H1 (cell line): Measurements from ENCODE around the gene RTP1. TPM values are rescaled to one million over a fixed set of nuclear protein-coding genes. Genes with fewer than 3 reads are reported as not detected.

ENCODE experiments used
- CTCF ChIA-PET: fragments of 300-600 bp; sonication (Branson Sonifier 250); formaldehyde crosslinking; loops from one replicate; lab custom pipeline; 2021; ENCODE audit not compliant: partially characterized antibody; lab: Charles Lee
- POLR2A ChIA-PET: fragments of 300-600 bp; sonication (Branson Sonifier 250); formaldehyde crosslinking; loops from one replicate; lab custom pipeline; 2021; ENCODE audit warnings: inconsistent platforms; ENCODE audit not compliant: partially characterized antibody; lab: Charles Lee
- DNase-seq, 2 experiments: peaks; one replicate each; pipeline versions ENCODE4 v3.0.0 to v3.0.0-alpha.2; 2010 to 2022; ENCODE audit warnings: low spot score in 2 of 2, low read depth in 1 of 2, mixed read lengths in 1 of 2
- FAIRE-seq: peaks from 2 replicates; lab custom pipeline; 2011; peaks lifted over from hg19 to GRCh38; lab: Jason Lieb, UNC
- H2AFZ ChIP-seq: 2 replicates; pipeline ENCODE4 v1.8.1; 2012; ENCODE audit warnings: low read length, inconsistent platforms
- H2AK5ac ChIP-seq: 2 replicates; pipeline ENCODE4 v1.6.1; 2013; ENCODE audit warnings: low read depth, low read length
- H2BK120ac ChIP-seq: replicated peaks from 2 replicates; pipeline ENCODE3; 2013; ENCODE audit warnings: low read depth, low read length, inconsistent platforms
- H2BK12ac ChIP-seq: 2 replicates; pipeline ENCODE4 v1.6.1; 2013; ENCODE audit warnings: low read depth, low read length
- H2BK15ac ChIP-seq: 2 replicates; pipeline ENCODE4 v1.6.1; 2013; ENCODE audit warnings: low read length
- H2BK20ac ChIP-seq: 2 replicates; pipeline ENCODE4 v1.6.1; 2013; ENCODE audit warnings: low read length
- H2BK5ac ChIP-seq: 2 replicates; pipeline ENCODE4 v1.6.1; 2013; ENCODE audit warnings: low read depth, low read length
- H3K14ac ChIP-seq: 2 replicates; pipeline ENCODE4 v1.6.1; 2013; ENCODE audit warnings: inconsistent platforms; ENCODE audit not compliant: insufficient read length
- H3K18ac ChIP-seq: 2 replicates; pipeline ENCODE4 v1.6.1; 2013; ENCODE audit warnings: low read length; ENCODE audit errors: extremely low read depth
- H3K23ac ChIP-seq: 2 replicates; pipeline ENCODE4 v1.6.1; 2013; ENCODE audit warnings: inconsistent platforms; ENCODE audit not compliant: insufficient read length
- H3K23me2 ChIP-seq: 2 replicates; pipeline ENCODE4 v1.6.1; 2013; ENCODE audit warnings: low read depth, low read length
- H3K27ac ChIP-seq: 2 replicates; pipeline ENCODE4 v1.6.1; 2011; ENCODE audit warnings: low read depth, low read length, inconsistent platforms
- H3K27me3 ChIP-seq, 4 experiments: replicated peaks in 1 of 4; 1 replicate in 1 of 4; 2 replicates in 3 of 4; pipeline versions ENCODE4 v1.6.1 to v1.8.1; 2011 to 2013; ENCODE audit warnings: low read length in 3 of 4, mild to moderate bottlenecking in 3 of 4, inconsistent platforms in 2 of 4, mixed read lengths in 2 of 4, moderate library complexity in 1 of 4; ENCODE audit not compliant: control insufficient read depth in 3 of 4, insufficient read depth in 3 of 4; ENCODE audit errors: extremely low read depth in 1 of 4
- H3K36me3 ChIP-seq, 4 experiments: 2 replicates each; pipeline versions ENCODE4 v1.6.1 to v1.8.1; 2011 to 2013; ENCODE audit warnings: mild to moderate bottlenecking in 4 of 4, low read length in 3 of 4, moderate library complexity in 2 of 4, control low read depth in 1 of 4, inconsistent platforms in 1 of 4; ENCODE audit not compliant: insufficient read depth in 4 of 4, control insufficient read depth in 2 of 4
- H3K4ac ChIP-seq: replicated peaks from 2 replicates; pipeline ENCODE3; 2013; ENCODE audit warnings: low read length, low read depth, mixed read lengths, inconsistent platforms; ENCODE audit not compliant: insufficient read length
- H3K4me1 ChIP-seq, 4 experiments: replicated peaks in 1 of 4; 1 replicate in 1 of 4; 2 replicates in 3 of 4; pipeline versions ENCODE4 v1.6.1 to v1.8.1; 2011 to 2013; ENCODE audit warnings: low read length in 3 of 4, inconsistent platforms in 2 of 4, mixed read lengths in 1 of 4; ENCODE audit not compliant: insufficient read depth in 4 of 4, control insufficient read depth in 3 of 4
- H3K4me2 ChIP-seq, 2 experiments: 2 replicates each; pipeline versions ENCODE4 v1.6.1 to v1.8.1; 2011 to 2013; ENCODE audit warnings: low read depth in 2 of 2, low read length in 2 of 2, control low read depth in 1 of 2, inconsistent platforms in 1 of 2, mild to moderate bottlenecking in 1 of 2; ENCODE audit not compliant: insufficient read depth in 1 of 2
- H3K4me3 ChIP-seq, 4 experiments: fragments of 200-600, 300-600 bp in 1 of 4; sonication (generic), shearing (Covaris generic), sonication (Bioruptor Twin) in 1 of 4; 2 replicates each; pipeline versions ENCODE4 v1.5.1 to v1.8.1; 2011 to 2016; ENCODE audit warnings: low read length in 4 of 4, low read depth in 3 of 4, control low read depth in 2 of 4, inconsistent platforms in 2 of 4, mild to moderate bottlenecking in 2 of 4, mixed read lengths in 1 of 4, moderate library complexity in 1 of 4; ENCODE audit not compliant: insufficient read depth in 2 of 4; ENCODE audit errors: extremely low read depth in 1 of 4
- H3K56ac ChIP-seq: replicated peaks from 2 replicates; pipeline ENCODE3; 2013; ENCODE audit warnings: low read depth, mild to moderate bottlenecking, mixed read lengths, low read length, inconsistent platforms; ENCODE audit not compliant: insufficient read length
- H3K79me1 ChIP-seq: 2 replicates; pipeline ENCODE4 v1.6.1; 2013; ENCODE audit warnings: low read depth, low read length, control low read depth
- H3K79me2 ChIP-seq, 2 experiments: 2 replicates each; pipeline versions ENCODE4 v1.6.1 to v1.8.1; 2012 to 2013; ENCODE audit warnings: low read length in 2 of 2, mild to moderate bottlenecking in 2 of 2, inconsistent platforms in 1 of 2; ENCODE audit not compliant: insufficient read depth in 2 of 2, control insufficient read depth in 1 of 2
- H3K9ac ChIP-seq, 4 experiments: replicated peaks in 1 of 4; 1 replicate in 1 of 4; 2 replicates in 3 of 4; pipeline versions ENCODE4 v1.6.1 to v1.8.1; 2011 to 2013; ENCODE audit warnings: low read depth in 3 of 4, low read length in 3 of 4, control low read depth in 2 of 4, mild to moderate bottlenecking in 2 of 4, moderate library complexity in 2 of 4, inconsistent platforms in 1 of 4; ENCODE audit errors: extremely low read depth in 1 of 4
- H3K9me3 ChIP-seq, 2 experiments: 2 replicates each; pipeline versions ENCODE4 v1.6.1 to v1.8.1; 2012 to 2013; ENCODE audit warnings: mild to moderate bottlenecking in 2 of 2, moderate library complexity in 2 of 2, control low read depth in 1 of 2, inconsistent platforms in 1 of 2, low read depth in 1 of 2, low read length in 1 of 2, mixed read lengths in 1 of 2; ENCODE audit not compliant: insufficient read depth in 2 of 2
- H4K20me1 ChIP-seq, 2 experiments: replicated peaks in 1 of 2; 2 replicates each; pipeline versions ENCODE3 to v1.8.1; 2011 to 2013; ENCODE audit warnings: inconsistent platforms in 2 of 2, low read length in 2 of 2, mild to moderate bottlenecking in 1 of 2; ENCODE audit not compliant: insufficient read depth in 2 of 2, control insufficient read depth in 1 of 2
- H4K5ac ChIP-seq: 2 replicates; pipeline ENCODE4 v1.6.1; 2013; ENCODE audit warnings: low read length, low read depth, mixed read lengths, inconsistent platforms; ENCODE audit not compliant: insufficient read length
- H4K8ac ChIP-seq: 2 replicates; pipeline ENCODE4 v1.8.0; 2013; ENCODE audit warnings: mild to moderate bottlenecking, moderate library complexity, low read length, inconsistent platforms; ENCODE audit not compliant: insufficient read depth; ENCODE audit errors: extremely low read depth
- H4K91ac ChIP-seq: replicated peaks from 2 replicates; pipeline ENCODE3; 2013; ENCODE audit warnings: low read length, mixed read lengths, inconsistent platforms; ENCODE audit not compliant: insufficient read length
- CBX8 ChIP-seq: fragments of 300-800, 300-1000 bp; sonication (generic); IDR thresholded peaks from 2 replicates; pipeline ENCODE4 v1.7.1; 2016; ENCODE audit warnings: low read depth, low read length, borderline replicate concordance
- CHD2 ChIP-seq: IDR thresholded peaks from 2 replicates; pipeline ENCODE4 v1.6.1; 2012; ENCODE audit warnings: low read length, improper control_type of control experiment
- CTBP2 ChIP-seq: IDR thresholded peaks from 2 replicates; pipeline ENCODE4 v1.7.0; 2011; ENCODE audit warnings: borderline replicate concordance, mild to moderate bottlenecking, moderate library complexity, mixed read lengths, low read length; ENCODE audit not compliant: insufficient read depth, insufficient read length
- EZH2 ChIP-seq: fragments of 200-600 bp; sonication (generic); IDR thresholded peaks from 2 replicates; pipeline ENCODE4 v1.7.1; 2012; ENCODE audit warnings: low read depth, mild to moderate bottlenecking, moderate library complexity, low read length, inconsistent platforms; ENCODE audit not compliant: severe bottlenecking
- KDM4A ChIP-seq: IDR thresholded peaks from one replicate; pipeline ENCODE4 v1.7.1; 2012; ENCODE audit warnings: low read depth, mild to moderate bottlenecking, moderate library complexity, low read length, inconsistent platforms; ENCODE audit not compliant: severe bottlenecking
- SIN3A ChIP-seq, 2 experiments: IDR thresholded peaks in 1 of 2; conservative IDR thresholded peaks in 1 of 2; 2 replicates each; pipeline ENCODE4 v1.6.1; 2011 to 2012; ENCODE audit warnings: low read length in 2 of 2, improper control_type of control experiment in 1 of 2, low read depth in 1 of 2, mild to moderate bottlenecking in 1 of 2
- SIX5 ChIP-seq: IDR thresholded peaks from 2 replicates; pipeline ENCODE4 v1.6.1; 2011; ENCODE audit warnings: mild to moderate bottlenecking, low read depth, low read length
- WGBS, 2 experiments: shearing (Covaris generic) in 1 of 2; methylation state at CpG; one replicate each; pipeline versions ENCODE4 v1.1.6 to v1.1.7; 2013 to 2015; ENCODE audit warnings: low lambda C conversion rate in 2 of 2, mixed read lengths in 2 of 2, inconsistent platforms in 1 of 2, low coverage in 1 of 2, missing lambda C conversion rate in 1 of 2; ENCODE audit not compliant: insufficient replicate concordance in 2 of 2, insufficient coverage in 1 of 2, insufficient read length in 1 of 2; ENCODE audit errors: extremely low coverage in 1 of 2, missing lambda C conversion rate in 1 of 2; 5-methylcytosine and 5-hydroxymethylcytosine counted together
- polyA plus RNA-seq, 7 experiments: library from polyadenylated mRNA; depleted of rRNA in 3 of 7; stranded (reverse) in 5 of 7; unstranded in 2 of 7; fragments of >200 nt in 5 of 7; fragments of 200-250 nt in 2 of 7; gene quantifications; 1 replicate in 5 of 7; 2 replicates in 1 of 7; 4 replicates in 1 of 7; pipeline versions ENCODE4 v1.2.1 to v1.2.3, GENCODE V29; 2011 to 2013; ENCODE audit warnings: missing spikeins in 2 of 7, mixed read lengths in 2 of 7
- total RNA-seq: library from RNA; stranded (reverse); fragmentation: NEBNext Ultra II Directional; extraction: Animal tissue kit (Norgen Biotek cat#: 25700); gene quantifications from 2 replicates; pipeline ENCODE4 v1.2.1, GENCODE V29; 2021

Gene RTP1
- total and polyA plus RNA-seq, 2 of the 8 experiments (the other 6 are each of a cell fraction or from before 2014, with no cell fraction given), result 2.9 to 3.0 TPM

- Histone ChIP-seq H3K4me3 (no peak overlapping the region), H3K14ac (no peak overlapping the region), H3K23ac (no peak overlapping the region), H3K79me2 (no peaks in the 10 kb centered on the region), H3K27me3 (no peaks in the 10 kb centered on the region; a peak in 1 of 7 replicates), H3K56ac (no peak overlapping the region), H3K4me2 (no peak overlapping the region), H3K79me1 (no peaks in the 10 kb centered on the region), H4K91ac (no peak overlapping the region), H4K8ac (no peak overlapping the region), H3K18ac (no peak overlapping the region), H2BK5ac (no peak overlapping the region), H3K9ac (no peak overlapping the region), H3K4me1 (peaks cover 4 to 23% (median 22%) of the 10 kb centered on the region in 4 experiments), H3K23me2 (no peaks in the 10 kb centered on the region), H2BK20ac (no peak overlapping the region), H2BK12ac (no peak overlapping the region; the same call in 1 of the 2 replicates), H3K9me3 (no peaks in the 10 kb centered on the region; a peak in 2 of 4 replicates), H2AK5ac (no peak overlapping the region), H4K20me1 (no peaks in the 10 kb centered on the region), H4K5ac (no peak overlapping the region), H3K36me3 (no peaks in the 10 kb centered on the region), H2BK120ac (no peak overlapping the region), H2AFZ (no peak overlapping the region), H3K4ac (no peak overlapping the region), H3K27ac (no peak overlapping the region), H2BK15ac (0 out of 2 replicates have a peak overlapping the region, but pooled peaks have one; percentile 25)
- WGBS, 2 experiments, result 83% methylated on average over 2 of the region's 2 CpGs; no CpG with 5 or more reads in 1 of the 2 experiments
- ChIA-PET POLR2A (no interaction called here), CTCF (interaction anchor here (1.3 kb wide), 1 partner anchor 121 kb away, joined by 3 read pairs; no protein-coding TSS in a partner anchor)
- FAIRE-seq (no peak), DNase-seq (no peak)
- TF ChIP-seq SIN3A (conservative IDR thresholded peaks at IDR 0.05 in 1 of 2, IDR thresholded peaks at IDR 0.05 in 1 of 2; ENCODE audit: low read depth in 1 of 2, low read length in 2 of 2) (no peak), CHD2 (no peak), CBX8 (no peak), KDM4A (no peak), SIX5 (no peak), CTBP2 (no peak), EZH2 (no peak)
These were observed 8.4 kb upstream of the RTP1 start for GRCh38 chr3:187188931-187189330.
